Measurements from ENCODE around the gene RAD51B. TPM values are rescaled to one million over a fixed set of nuclear protein-coding genes. Genes with fewer than 3 reads are reported as not detected.

Gene RAD51B
- total and polyA plus RNA-seq, 2 donors (not counting 1 experiment from before 2014, with no cell fraction given) = 4.6 to 16.3 TPM

Other genes with a start within 250 kb of the RAD51B start
- gene PIGH, start 219.5 kb upstream of the RAD51B start, total RNA-seq = 12.7 and 20.8 TPM in 2 replicates
- 14.2 and 15.6 TPM in 2 replicates for gene PIGH, start 219.5 kb upstream of the RAD51B start, polyA plus RNA-seq
- 2.3 and 8.4 TPM in 2 replicates for gene ARG2, start 199.9 kb upstream of the RAD51B start, total RNA-seq
- gene ARG2, start 199.9 kb upstream of the RAD51B start, polyA plus RNA-seq = 1.9 and 3.2 TPM in 2 replicates
- 63.7 and 67.9 TPM in 2 replicates for gene VTI1B, start 145.1 kb upstream of the RAD51B start, total RNA-seq
- gene VTI1B, start 145.1 kb upstream of the RAD51B start, polyA plus RNA-seq = 88.9 and 89.8 TPM in 2 replicates
- gene RDH11, start 124.0 kb upstream of the RAD51B start, total RNA-seq = 96.8 and 174 TPM in 2 replicates
- gene RDH11, start 124.0 kb upstream of the RAD51B start, polyA plus RNA-seq = 135 and 151 TPM in 2 replicates
- not detected in 2 replicates for gene RDH12, start 117.9 kb upstream of the RAD51B start, total RNA-seq
- not detected in 2 replicates for gene RDH12, start 117.9 kb upstream of the RAD51B start, polyA plus RNA-seq
- 18.7 and 22.9 TPM in 2 replicates for gene ZFYVE26, start 3.2 kb upstream of the RAD51B start, total RNA-seq
- 8.4 and 9.1 TPM in 2 replicates for gene ZFYVE26, start 3.2 kb upstream of the RAD51B start, polyA plus RNA-seq